Tibial artery (tissue), 4 donors: ENCODE data around the gene OR1J1.

Experiments
- DNase-seq, 2 donors: peaks; one replicate each; pipeline ENCODE4 v3.0.0-alpha.2; 2019
- H3K27ac ChIP-seq, 2 donors: fragments of 200-600 bp; sonication (generic) in 1 of 2; 1 replicate in 1 of 2; 2 replicates in 1 of 2; pipeline ENCODE4 v1.5.1; 2018 to 2019; ENCODE audit warnings: mild to moderate bottlenecking in 1 of 2
- H3K27me3 ChIP-seq, 2 donors: fragments of 200-600 bp; sonication (generic) in 1 of 2; one replicate each; pipeline versions ENCODE4 v1.5.1 to v1.6.0; 2016 to 2019
- H3K36me3 ChIP-seq, 3 donors: fragments of 200-600 bp; sonication (generic) in 2 of 3; one replicate each; pipeline ENCODE4 v1.5.1; 2016 to 2019; ENCODE audit warnings: mild to moderate bottlenecking in 2 of 3
- H3K4me1 ChIP-seq, 4 donors: fragments of 200-600 bp; sonication (generic) in 2 of 4; 1 replicate in 3 of 4; 2 replicates in 1 of 4; pipeline ENCODE4 v1.5.1; 2016 to 2019
- H3K4me3 ChIP-seq, 2 donors: fragments of 200-600 bp; sonication (generic) in 1 of 2; 1 replicate in 1 of 2; 2 replicates in 1 of 2; pipeline ENCODE4 v1.5.1; 2018 to 2019; ENCODE audit warnings: mild to moderate bottlenecking in 2 of 2
- H3K9me3 ChIP-seq, 3 donors: fragments of 200-600 bp; sonication (generic) in 1 of 3; one replicate each; pipeline ENCODE4 v1.5.1; 2016 to 2019
- CTCF ChIP-seq, 2 experiments: fragments of 200-600 bp in 1 of 2; fragments of 450-650 bp in 1 of 2; IDR thresholded peaks; one replicate each; pipeline ENCODE4 v1.5.1; 2017 to 2019; ENCODE audit warnings: antibody characterized with exemption in 2 of 2, mild to moderate bottlenecking in 1 of 2, moderate library complexity in 1 of 2
- intact Hi-C: fragments of 100-400 bp; cut with DNase I; formaldehyde crosslinking; loops from one replicate; pipeline ENCODE4 v1.15.0; 2023; ENCODE audit warnings: low total_unique reads

The OR1J1 gene

GRCh38 chr9:122477826-122478225 lies at the start of gene OR1J1:
TSS of gene OR1J1 (minus strand) at chr9:122477926. CDS start at chr9:122477926, 0 bp downstream.
- Histone ChIP-seq H3K4me1 (no peaks in the 10 kb centered on the region), H3K27ac (no peak within 1 kb of the TSS), H3K4me3 (no peak within 1 kb of the TSS), H3K9me3 (no peaks in the 10 kb centered on the region), H3K27me3 (peaks cover 0 to 12% of the 10 kb centered on the region in 2 donors), H3K36me3 (no peaks in the 10 kb centered on the region)
- intact Hi-C loops, result no loop called here
- DNase-seq, result no peak
- TF ChIP-seq CTCF (IDR thresholded peaks at IDR 0.05), result no peak

GRCh38 chr9:122527193-122527592 lies 49.5 kb upstream of the OR1J1 start, which contains the start of gene OR1N1:
TSS of gene OR1N1 (minus strand) at chr9:122527293. CDS start at chr9:122527293, 0 bp downstream.
- intact Hi-C loops, result no loop called here
- TF ChIP-seq CTCF (IDR thresholded peaks at IDR 0.05), result no peak

GRCh38 chr9:122526602-122527001 lies 48.9 kb upstream of the OR1J1 start:
- no peak for TF ChIP-seq CTCF (IDR thresholded peaks at IDR 0.05)
- intact Hi-C loops, result no loop called here
- H3K36me3 ChIP-seq, result no peaks in the 10 kb centered on the region
- no peaks in the 10 kb centered on the region for H3K27me3 ChIP-seq
- no peak overlapping the region for H3K4me3 ChIP-seq
- no peak overlapping the region for H3K27ac ChIP-seq
- H3K9me3 ChIP-seq, result no peaks in the 10 kb centered on the region
- DNase-seq, result no peak
- H3K4me1 ChIP-seq, result no peaks in the 10 kb centered on the region

More at GRCh38 chr9:122527193-122527592, 49.5 kb upstream of the OR1J1 start, which contains the start of gene OR1N1:
- Histone ChIP-seq H3K27me3 (no peaks in the 10 kb centered on the region), H3K9me3 (no peaks in the 10 kb centered on the region), H3K36me3 (no peaks in the 10 kb centered on the region), H3K27ac (no peak within 1 kb of the TSS), H3K4me3 (no peak within 1 kb of the TSS), H3K4me1 (no peaks in the 10 kb centered on the region)
- DNase-seq, result no peak

- Histone ChIP-seq H3K9me3 (no peaks in the 10 kb centered on the region), H3K27me3 (peaks cover 0 to 5% of the 10 kb centered on the region in 2 donors), H3K27ac (no peak overlapping the region), H3K4me3 (no peak overlapping the region), H3K4me1 (no peaks in the 10 kb centered on the region), H3K36me3 (no peaks in the 10 kb centered on the region)
- intact Hi-C loops, result no loop called here
- no peak for DNase-seq
- TF ChIP-seq CTCF (IDR thresholded peaks at IDR 0.05), result no peak
Measured at GRCh38 chr9:122519376-122519775, 41.6 kb upstream of the OR1J1 start.

- no peaks in the 10 kb centered on the region for H3K4me1 ChIP-seq
- intact Hi-C loops, result no loop called here
- H3K4me3 ChIP-seq, result no peak within 1 kb of the TSS
- peaks cover 0 to 5% of the 10 kb centered on the region in 2 donors for H3K27me3 ChIP-seq
- H3K27ac ChIP-seq, result no peak within 1 kb of the TSS
- no peaks in the 10 kb centered on the region for H3K36me3 ChIP-seq
- no peaks in the 10 kb centered on the region for H3K9me3 ChIP-seq
- DNase-seq, result no peak
- no peak for TF ChIP-seq CTCF (IDR thresholded peaks at IDR 0.05)
Measured at GRCh38 chr9:122518841-122519240, 41.1 kb upstream of the OR1J1 start, which contains the start of gene OR1J4. TSS of gene OR1J4 (plus strand) at chr9:122519141. CDS start at chr9:122519141, 0 bp downstream.

GRCh38 chr9:122518226-122518625 lies 40.5 kb upstream of the OR1J1 start:
- intact Hi-C loops, result no loop called here
- H3K4me3 ChIP-seq, result no peak overlapping the region
- no peaks in the 10 kb centered on the region for H3K9me3 ChIP-seq
- no peaks in the 10 kb centered on the region for H3K36me3 ChIP-seq
- H3K27ac ChIP-seq, result no peak overlapping the region
- no peak for DNase-seq
- TF ChIP-seq CTCF (IDR thresholded peaks at IDR 0.05), result no peak
- peaks cover 0 to 5% of the 10 kb centered on the region in 2 donors for H3K27me3 ChIP-seq
- no peaks in the 10 kb centered on the region for H3K4me1 ChIP-seq
